GM21723 (cell line): ENCODE data around the gene PXMP2.

ENCODE experiments used
- ATAC-seq: cut with Tn5 transposase; IDR thresholded peaks from one replicate; pipeline ENCODE4 v1.9.1; 2021; ENCODE audit warnings: mild to moderate bottlenecking, moderate library complexity; ENCODE audit not compliant: unreplicated experiment

Gene PXMP2

DNA sequence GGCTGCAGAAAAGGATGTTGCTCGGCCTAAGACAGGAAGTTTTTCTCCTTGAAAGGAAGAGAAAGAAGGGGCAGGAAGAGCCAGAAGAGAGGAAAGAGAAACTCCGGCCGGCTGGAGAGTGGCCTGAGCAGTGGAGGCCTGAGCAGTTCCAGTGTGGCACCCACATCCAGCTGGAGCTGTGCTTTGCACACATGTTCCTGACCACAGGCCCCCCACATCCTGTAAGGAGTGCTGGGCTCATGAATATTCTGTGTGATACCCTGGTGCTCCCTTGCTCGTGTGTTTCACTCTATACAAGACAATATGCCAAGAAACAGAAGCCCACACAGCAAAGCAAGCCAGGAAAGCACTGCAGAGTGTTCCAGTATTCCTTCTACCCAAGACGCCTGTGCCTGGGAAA is 27.3 kb upstream of the PXMP2 start:
- no peak for ATAC-seq

DNA sequence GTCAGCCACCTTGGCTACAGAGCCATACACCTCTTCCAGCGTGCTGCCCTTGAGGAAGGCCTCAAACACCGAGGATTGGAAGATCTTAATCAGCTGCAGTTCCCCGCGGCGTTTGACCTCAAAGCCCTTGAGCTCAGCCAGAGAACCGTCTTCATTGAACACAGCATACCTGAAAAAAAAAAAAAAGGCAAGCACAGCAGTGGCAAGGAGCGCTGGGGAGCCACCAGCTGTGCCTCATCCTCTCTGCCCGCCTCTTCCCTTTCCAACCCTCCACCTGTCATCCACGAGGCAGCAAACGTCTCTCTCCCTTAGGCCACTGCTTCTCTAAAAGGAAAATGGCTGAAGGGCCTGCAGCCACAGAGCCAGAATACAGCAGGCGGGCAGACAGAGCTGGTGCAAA is 26.4 kb upstream of the PXMP2 start:
- no peak for ATAC-seq

DNA sequence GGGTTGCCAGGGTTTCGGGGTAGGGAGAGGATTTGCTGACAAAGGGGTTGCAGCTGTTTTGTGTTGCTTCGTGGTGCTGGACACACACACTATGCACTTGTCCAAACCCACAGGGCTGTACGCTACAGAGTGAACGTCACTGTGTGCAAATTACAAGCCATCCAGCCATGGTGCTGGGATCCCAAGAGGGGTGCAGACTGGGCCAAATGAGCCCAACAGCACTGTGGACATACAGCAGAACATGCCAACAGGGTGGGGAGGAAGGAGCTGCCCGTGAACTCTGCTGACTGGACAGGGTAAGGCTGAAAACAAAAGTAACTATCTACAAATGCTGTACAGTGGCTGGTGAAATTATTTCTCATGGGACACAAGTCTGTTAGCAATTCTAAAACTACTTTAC is 25.4 kb upstream of the PXMP2 start:
- ATAC-seq, result no peak

DNA sequence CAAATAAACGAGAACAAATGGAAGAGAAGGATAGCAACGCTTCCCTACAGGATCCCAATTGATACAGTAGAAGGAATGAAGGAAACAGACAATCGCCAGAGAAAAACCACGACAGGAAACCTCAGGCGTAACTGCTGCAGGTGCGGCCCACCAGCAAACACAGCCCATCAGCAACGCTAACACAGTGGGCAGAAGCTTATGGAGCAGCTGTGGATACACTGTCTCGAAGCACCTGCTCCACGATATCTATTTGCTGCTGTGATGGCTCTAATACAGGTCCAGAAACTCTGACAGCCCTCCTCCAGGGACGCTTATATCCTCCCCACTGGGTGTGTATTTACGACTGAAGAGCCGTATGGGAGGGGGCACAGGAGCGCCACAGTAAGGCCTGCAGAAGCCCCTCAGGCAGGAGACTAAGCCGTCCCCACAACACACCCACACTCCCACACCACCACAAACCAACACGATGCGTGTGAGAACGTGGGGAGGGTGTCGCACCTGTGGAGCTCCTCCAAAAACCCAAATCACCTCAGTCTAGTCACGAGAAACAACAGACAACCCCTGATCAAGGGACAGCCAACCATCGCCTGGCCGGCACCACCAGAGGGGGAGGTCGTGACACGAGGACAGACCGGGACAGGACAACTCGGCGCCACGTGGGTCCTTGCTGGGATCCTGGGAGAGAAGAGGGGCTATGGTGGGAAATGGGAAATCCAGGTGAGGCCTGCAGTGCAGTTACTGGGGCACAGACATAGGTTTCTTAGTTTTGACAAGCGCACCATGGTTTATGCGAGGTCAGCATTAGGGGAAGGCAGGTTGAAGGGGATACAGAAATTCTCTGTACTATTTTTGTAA is 24.3 kb upstream of the PXMP2 start:
- no peak for ATAC-seq

DNA sequence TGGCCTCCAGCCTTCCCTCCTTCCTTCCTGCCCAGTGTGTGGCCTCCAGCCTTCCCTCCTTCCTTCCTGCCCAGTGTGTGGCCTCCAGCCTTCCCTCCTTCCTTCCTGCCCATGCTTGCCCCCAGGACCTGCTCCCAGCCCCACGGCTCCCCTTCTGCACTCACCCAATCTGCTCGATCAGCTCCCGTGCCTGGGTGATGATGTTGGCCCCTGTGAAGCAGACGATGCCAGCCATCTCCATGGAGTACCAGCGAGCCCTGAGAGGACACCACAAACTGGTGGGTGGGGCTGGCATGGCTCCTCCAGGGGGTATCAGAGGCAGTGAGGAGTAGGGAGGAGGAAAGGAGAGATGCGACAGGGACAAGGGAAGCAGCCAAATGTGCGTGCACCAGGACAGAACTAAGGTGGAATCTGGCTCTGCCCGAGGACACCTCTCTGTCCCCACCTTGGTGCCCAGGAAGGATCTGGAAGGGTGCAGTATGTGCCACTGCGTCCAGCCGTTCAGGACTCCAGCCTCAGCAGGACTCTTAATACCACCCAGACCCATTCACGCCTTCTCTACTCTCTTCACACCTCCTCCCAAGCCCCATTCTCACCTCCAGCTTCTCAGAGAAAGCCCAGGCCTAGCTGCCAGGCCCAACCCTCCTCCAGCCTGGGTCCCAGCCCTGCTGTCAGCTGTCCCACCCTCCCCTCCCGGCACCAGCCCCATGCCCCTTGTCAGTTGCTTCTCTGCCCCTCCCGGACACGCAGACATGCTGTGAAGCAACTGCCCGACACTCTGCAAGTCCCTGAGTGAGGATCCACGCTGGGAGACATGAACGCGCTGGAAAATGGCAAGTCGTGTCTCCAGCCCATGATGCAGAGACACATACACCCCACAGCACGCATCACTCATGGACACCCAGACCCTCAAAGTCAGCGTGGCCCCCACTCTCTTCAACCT is 22.9 kb upstream of the PXMP2 start:
- ATAC-seq, result no peak

DNA sequence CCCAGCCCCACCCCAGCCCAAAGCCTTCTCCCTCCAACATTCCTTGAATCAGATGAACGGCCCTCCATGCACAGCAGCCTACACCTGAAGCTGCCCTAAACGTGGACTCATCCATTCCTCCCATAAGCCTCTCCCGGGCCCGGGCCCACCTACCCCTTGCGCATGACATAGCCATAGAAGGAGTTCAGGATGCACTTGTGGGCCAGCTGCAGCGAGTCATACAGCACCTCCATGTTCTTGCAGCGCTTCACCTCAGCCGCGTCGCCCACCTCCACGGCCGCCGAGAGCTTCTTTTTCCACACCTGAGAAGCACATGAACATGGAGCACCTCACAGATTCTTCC is 22.3 kb upstream of the PXMP2 start:
- no peak for ATAC-seq

DNA sequence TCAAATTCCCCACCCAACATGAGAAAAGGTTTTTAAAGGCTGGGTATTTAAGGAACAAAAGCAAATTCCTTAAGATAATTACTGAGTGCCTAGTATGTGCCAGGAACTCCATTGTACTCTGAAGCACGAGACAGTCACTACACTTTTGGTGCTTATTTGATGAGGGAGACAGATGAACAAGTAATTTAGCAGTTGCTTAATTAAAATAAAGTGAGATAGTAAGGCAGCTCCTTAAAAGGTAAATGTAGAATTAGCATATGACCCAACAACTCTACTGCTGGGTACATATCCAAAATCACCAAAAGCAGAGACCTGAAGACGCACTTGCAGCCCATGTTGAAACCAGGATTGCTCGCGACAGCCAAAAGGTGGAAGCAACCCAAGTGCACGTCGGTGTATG is 21.6 kb upstream of the PXMP2 start:
- ATAC-seq, result no peak

DNA sequence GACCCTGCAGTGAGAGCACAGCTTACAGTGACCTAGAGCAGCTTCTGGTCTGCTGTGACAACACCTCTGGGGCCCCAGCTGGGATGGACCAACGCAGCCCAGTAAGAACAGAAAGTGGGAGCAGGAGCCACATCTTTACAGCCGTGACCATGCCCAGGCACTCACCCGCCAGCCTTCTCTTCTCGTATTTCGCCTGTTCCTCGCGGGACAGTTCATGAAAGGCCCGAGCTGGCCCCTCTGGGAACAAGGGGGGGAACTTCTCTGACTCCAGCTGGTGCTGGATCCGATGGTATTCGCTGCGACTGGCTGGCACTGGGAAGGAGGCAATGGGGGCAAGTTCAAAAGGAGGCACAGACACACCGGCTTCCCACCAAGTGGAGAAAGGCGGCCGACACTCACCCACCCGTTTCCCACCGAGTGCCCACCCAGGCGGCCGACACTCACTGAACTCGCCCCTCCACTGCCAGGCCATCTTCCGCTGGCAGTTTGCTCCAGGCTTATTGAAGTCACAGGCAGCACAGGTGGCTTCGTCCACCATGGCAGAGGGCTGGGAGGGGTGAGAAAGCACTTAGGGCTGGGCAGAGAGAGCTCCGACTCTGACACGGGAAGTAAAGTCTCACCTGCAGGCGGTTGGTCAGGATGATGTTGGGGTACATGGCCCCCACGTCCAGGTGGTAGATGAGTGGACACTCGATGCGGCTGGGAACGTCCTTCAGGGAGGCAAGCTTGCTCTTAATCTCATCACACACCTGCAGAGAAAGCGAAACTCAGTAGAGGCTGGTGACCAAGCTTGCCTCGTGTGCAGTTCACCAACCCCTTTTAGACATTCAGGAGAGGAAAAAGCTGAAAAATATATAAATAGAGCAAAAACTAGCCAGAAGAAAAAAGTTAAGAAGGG is 18.9 kb upstream of the PXMP2 start:
- no peak for ATAC-seq

DNA sequence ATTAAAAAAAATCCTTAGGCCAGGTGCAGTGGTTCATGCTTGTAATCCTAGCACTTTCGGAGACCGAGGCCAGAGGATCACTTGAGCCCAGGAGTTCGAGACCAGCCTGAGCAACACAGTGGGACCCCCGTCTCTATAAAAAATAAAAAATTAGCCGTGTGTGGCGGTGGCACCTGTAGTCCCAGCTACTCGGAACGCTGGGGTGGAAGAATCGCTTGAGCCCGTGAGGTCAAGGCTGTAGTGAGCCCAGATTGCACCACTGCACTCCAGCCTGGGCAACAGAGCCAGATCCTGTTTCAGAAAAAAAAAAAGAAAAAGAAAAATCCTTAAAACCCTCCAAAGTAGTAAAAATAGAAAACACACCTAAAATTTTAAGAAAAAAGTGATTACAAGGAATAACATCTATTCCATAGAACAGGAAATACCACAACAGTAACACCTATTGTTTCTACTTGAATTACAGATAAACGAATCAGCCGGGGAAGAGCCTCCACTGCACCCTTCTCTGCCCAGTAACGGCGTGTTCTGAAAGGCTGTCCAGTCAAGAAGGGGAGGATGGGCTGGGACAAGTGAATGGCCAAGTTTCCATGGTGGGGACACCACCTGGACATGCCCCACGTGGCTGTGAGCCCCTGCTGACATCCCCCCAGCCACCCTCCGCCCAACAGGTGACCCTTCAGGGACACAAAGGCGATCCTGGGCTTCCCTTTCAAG is 18.1 kb upstream of the PXMP2 start:
- ATAC-seq, result no peak

DNA sequence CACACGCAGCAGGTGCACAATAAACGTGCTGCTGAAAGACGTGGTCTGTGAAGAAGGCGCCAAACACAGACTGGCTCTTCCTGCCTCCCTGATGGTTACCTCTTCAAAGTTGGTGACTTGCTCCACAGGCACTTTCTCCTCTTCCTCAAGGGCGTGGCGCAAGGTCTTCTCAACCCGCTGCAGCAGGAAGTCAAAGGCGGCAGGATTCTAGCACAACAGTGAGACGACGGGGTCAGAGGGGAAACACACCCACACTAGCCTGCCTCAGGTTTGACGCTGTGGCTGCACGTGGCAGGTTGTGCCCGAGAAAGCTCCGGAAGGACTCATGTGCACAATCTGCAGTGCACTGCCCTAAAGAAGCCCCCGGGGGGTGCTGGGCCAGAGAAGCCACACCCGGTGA is 15.3 kb upstream of the PXMP2 start:
- ATAC-seq, result no peak

DNA sequence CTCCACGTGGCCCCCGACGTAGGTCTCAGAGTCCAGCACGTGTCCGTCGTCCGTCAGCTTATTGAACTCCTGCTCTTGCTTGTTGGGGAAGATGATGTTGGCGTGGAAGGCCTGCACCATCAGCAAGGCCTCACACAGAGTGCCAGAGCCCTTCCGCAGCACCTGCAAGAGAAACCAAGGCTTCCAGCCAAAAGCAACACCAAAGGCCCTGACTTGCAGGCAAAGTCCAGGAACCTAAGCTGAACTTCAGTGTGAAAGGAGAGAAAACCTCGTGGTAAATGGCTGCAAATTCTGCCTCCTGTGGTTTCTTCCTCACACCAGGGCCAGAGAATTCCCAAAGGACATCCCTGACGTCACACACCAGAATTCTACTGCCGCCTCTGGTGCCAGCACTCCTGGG is 14.7 kb upstream of the PXMP2 start:
- ATAC-seq, result no peak

DNA sequence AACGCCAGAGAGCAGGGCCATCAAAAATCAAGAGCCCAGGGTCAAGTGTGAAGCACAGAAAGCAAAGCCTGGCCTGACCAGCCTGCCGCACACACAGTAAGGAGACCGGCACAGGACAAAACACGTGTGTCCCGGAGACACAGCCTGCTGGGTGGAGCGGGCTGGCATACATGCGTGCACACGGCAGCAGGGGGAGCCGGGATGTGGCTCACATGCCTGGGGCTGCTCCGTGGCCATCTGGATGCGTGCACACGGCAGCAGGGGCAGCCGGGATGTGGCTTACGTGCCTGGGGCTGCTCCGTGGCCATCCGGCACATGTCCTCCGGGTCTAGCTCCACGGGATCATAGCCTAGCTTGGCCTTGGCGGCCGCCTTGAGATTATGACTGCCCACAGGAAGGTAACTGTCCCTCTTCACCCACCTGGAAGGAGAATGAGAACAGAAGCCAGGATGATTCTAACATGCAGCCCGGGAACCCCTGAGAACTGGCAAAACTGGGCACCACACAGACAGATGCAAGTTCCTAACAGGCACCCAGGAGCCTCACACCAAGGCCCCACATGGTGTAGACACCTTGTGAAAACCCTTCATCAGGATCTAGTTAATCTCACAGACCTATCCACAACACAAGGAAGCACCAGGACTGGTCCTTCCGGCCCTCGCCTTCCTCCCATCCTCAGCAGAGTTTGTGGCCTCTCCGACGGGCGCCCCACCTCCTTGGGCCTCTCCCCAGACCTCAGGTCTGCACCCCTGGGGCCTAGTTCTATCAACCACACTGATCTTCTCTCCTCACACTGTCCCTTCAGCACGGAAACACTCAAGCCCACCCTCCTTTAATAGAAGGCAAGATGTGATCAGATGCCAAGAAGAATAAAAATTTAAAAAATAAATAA is 13.9 kb upstream of the PXMP2 start:
- ATAC-seq, result no peak

DNA sequence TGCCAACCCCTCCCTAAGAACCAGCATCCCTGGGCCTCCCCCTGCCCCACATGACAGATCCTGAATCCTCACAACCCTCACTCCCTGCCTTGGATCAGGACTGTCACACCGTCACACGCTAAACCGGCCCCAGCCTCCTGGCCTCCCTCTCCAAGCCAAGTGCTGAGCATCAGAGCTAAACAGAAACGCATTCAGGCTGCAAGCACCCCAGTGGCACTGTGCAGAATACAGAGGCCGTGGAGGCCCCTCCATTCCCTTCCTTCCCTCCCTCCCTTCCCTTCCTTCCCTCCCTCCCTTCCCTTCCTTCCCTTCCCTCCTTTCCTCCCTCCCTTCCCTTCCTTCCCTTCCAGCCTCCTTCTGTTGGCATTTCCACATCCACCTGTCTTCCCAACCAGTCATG is 12.8 kb upstream of the PXMP2 start:
- ATAC-seq, result no peak

DNA sequence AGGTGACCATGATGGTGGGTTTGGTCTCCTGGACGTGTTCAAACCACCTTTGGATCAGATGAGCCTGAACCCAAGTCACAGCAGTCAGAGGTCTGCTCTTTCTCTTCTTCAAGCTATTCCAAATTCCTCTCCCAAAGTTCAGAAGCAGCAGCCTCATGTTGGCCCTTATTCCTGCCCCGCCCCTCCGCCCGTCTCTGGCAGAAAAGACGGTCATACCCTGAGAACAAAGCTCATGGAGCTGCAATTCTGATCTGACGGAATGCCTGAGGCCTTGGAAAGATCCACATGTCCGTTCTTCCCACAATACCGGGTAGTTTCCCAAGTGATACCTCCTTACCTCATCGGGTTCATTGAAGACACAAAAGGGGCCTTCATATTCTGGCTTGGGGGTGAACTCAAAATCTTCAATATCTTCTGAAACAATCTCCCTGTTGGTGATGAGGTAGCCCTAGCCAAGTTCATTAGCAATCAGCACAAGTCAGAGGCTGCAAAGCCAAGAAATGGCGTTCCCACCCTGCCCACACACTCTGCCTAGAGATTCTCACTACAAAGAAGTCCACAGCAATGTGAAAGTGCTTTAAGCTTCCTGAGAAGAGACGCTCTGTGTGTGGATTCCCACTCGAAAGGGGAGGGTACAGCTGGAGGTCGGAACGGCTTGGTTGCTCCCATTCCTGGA is 11.5 kb upstream of the PXMP2 start:
- ATAC-seq, result no peak

DNA sequence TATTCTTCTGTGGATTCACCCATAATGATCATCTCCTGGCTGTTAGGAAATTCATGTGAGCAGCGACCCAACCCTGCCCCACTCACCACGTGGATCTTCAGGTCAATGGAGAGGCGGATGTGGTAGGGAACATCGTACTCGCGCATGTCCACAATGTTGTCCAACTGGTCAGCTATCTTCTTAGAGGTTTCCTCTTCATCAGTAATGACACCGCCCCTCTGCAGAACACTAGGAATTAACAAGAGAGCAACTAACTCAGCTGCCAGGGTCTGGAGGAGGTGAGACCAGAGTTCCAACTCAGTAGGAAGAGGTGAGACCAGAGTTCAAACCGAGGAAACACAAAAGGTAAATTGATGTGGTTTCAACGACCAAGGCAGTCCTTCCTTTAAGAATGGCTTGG is 9.9 kb upstream of the PXMP2 start:
- ATAC-seq, result no peak

DNA sequence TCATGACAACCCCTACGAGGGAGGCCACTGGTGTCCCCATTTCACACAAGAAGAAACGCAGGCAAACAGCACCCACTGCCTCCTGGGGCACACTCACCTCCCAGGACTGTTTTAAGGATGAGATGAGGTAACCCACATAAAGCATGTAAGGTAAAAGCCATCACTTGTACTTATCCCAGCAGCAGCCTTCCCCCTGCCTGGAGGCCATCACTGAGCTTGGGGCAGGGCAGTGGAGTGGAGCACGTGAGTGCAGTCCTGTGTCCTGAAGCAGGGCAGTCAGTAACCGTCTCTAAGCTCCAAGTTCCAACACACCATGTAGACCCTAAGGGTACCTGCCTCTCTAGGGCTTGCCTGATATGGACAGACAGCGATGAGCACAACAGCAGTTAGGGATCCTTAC is 2.0 kb upstream of the PXMP2 start:
- ATAC-seq, result no peak

DNA sequence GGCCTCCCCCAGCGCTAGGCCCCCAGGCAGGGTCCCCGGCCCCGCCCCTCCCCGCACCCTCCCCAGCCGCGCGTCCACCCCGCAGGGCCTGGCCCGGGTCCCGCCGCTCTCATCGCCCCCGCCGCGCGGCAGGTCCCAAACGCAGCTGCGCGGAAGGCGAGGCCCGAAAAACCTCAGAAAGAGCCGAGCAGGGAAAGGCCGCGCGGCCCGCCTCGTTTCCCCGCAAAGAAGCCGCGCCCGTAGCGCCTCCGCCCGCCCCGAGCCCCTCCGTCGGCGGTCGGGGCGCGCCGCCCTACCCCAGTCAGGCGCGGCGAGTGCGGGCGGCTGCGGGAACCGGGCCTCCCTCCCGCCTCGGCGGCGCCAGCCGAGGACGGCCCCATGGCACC is 569 bp upstream of the PXMP2 start:
- ATAC-seq, result peak; percentile 22

DNA sequence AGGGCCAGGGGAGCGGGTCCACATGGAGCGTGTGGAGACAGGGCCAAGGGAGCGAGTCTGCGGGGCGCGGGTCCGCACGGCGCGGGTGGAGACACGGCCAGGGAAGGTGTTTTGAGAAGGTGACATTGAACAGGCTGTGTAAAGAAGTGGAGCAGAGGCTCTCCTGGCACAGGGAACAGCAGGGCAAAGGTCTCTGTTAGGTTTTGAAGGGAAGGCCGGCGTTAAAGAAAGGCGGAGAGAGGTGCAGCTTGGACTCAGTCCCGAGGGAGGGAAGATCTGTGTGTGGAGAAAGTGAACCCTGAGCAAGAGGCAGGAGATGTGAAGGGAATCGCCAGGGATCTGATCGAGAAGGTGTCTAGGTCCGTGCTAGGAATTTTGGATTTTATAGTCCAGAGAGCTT is 1.8 kb downstream of the PXMP2 start:
- ATAC-seq, result no peak

DNA sequence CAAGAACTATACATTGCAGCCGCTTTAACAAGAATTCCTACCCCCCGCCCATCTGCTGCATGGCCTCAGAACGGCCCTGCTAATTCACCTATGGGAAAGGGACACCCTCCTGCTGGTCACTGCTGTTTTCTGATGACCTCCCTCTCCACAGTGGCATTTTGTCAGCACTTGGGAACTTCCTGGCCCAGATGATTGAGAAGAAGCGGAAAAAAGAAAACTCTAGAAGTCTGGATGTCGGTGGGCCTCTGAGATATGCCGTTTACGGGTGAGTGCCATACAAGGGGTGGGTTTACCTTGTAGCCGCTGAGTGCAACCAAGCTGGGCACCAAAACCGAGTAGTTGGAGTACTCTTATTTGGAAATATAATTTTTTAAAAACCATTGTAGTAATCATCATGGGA is 2.7 kb downstream of the PXMP2 start:
- ATAC-seq, result no peak
